ENCODE results near the gene LRRTM3. TPM values are rescaled to one million over a fixed set of nuclear protein-coding genes. Genes with fewer than 3 reads are reported as not detected.

The LRRTM3 gene
- total RNA-seq, 1 experiment from 2014 or later, result 0.96 TPM

GRCh38 chr10:67112765-67113164 is 186.9 kb downstream of the LRRTM3 start:
- Mint-ChIP-seq H3K4me1 (no peaks in the 10 kb centered on the region), H3K27ac (no peak overlapping the region), H3K36me3 (ENCODE audit: insufficient read depth in 1 of 3, low read depth in 3 of 3) (no peaks in the 10 kb centered on the region), H3K9me3 (no peaks in the 10 kb centered on the region), H3K27me3 (ENCODE audit: low read depth) (no peaks in the 10 kb centered on the region), H3K4me3 (no peak overlapping the region)
- H4K5ac ChIP-seq (ENCODE audit: insufficient read length, low read depth, low read length), result no peak overlapping the region
- H3T11ph ChIP-seq (ENCODE audit: low read length), result no peak overlapping the region
- no peak overlapping the region for H2AK5ac ChIP-seq (ENCODE audit: insufficient read length, low read length)
- H2BK5ac ChIP-seq (ENCODE audit: insufficient read length, low read length), result no peak overlapping the region
- no peak for TF ChIP-seq CTCF (conservative IDR thresholded peaks at IDR 0.05)
- no peaks in the 10 kb centered on the region for H3K27me3 ChIP-seq (ENCODE audit: insufficient read depth, low read length)
- no peak overlapping the region for H2BK15ac ChIP-seq (ENCODE audit: low read depth, low read length)
- no peak overlapping the region for H3K14ac ChIP-seq (ENCODE audit: insufficient read depth, low read length)
- no peaks in the 10 kb centered on the region for H3K9me3 ChIP-seq (ENCODE audit: control insufficient read depth, low read depth, low read length)
- no peak overlapping the region for H2AFZ ChIP-seq (ENCODE audit: low read length)
- no peak overlapping the region for H3K56ac ChIP-seq (ENCODE audit: insufficient read length, low read depth, low read length)
- no peak overlapping the region for H3K4me2 ChIP-seq (ENCODE audit: insufficient read depth, insufficient read length, low read length)
- WGBS (ENCODE audit: extremely low coverage, insufficient read length, low lambda C conversion rate), result no CpG with 5 or more reads among the region's 1 CpG
- H3K79me1 ChIP-seq (ENCODE audit: insufficient read depth, low read depth, low read length, poor library complexity, severe bottlenecking), result no peaks in the 10 kb centered on the region
- H3K18ac ChIP-seq (ENCODE audit: insufficient read length, low read depth, low read length), result no peak overlapping the region
- H4K91ac ChIP-seq (ENCODE audit: insufficient read length, low read depth, low read length), result no peak overlapping the region
- H3K4ac ChIP-seq (ENCODE audit: low read depth, low read length), result no peak overlapping the region
- no peak overlapping the region for H4K8ac ChIP-seq (replicated peaks; ENCODE audit: insufficient read length, low read depth, low read length)
- no peak overlapping the region for H3K23ac ChIP-seq (ENCODE audit: insufficient read length, low read depth, low read length)
- no peak overlapping the region for H2BK20ac ChIP-seq (ENCODE audit: low read depth, low read length, poor library complexity, severe bottlenecking)
- no peak overlapping the region for H3K27ac ChIP-seq (ENCODE audit: insufficient read length, low read depth, low read length)
- no peaks in the 10 kb centered on the region for H4K20me1 ChIP-seq (ENCODE audit: control insufficient read depth, insufficient read depth, insufficient read length)
- H3K23me2 ChIP-seq (ENCODE audit: insufficient read length, low read depth, low read length, poor library complexity, severe bottlenecking), result no peaks in the 10 kb centered on the region
- H3K4me1 ChIP-seq (ENCODE audit: insufficient read depth, low read length), result no peaks in the 10 kb centered on the region
- H2BK120ac ChIP-seq (ENCODE audit: low read depth, low read length, poor library complexity, severe bottlenecking), result no peak overlapping the region
- H2BK12ac ChIP-seq (ENCODE audit: insufficient read length, low read depth, low read length), result no peak overlapping the region
- H3K79me2 ChIP-seq (ENCODE audit: insufficient read depth, low read length), result no peaks in the 10 kb centered on the region
- DNase-seq, result no peak
- no peak overlapping the region for H3K9ac ChIP-seq (ENCODE audit: extremely low read depth, insufficient read length, low read length)
